ENCODE results near the gene SOS1.

DNA sequence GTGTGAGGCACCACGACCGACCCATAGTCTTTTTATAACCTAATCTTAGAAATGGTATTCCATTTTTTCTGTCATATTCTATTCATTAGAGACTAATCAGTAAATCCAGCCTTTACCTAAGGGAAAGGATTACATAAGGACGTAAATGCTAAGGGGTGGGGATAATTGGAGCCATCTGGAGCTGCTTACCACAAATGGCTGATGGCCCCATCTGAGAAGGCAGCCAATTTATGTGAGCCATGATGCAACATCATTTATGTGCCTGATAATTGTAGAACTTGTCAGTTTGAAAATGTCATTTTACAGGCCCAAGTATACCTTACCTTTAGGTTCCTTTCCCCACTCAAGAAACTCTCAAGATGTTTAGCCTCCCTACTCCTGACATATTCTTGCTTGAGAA, 187.2 kb downstream of the SOS1 start:
- TF ChIP-seq MXD4 (CRISPR knock-in tag; IDR thresholded peaks at IDR 0.05; ENCODE audit: borderline replicate concordance), result no peak
- TF ChIP-seq, protein P1, sequence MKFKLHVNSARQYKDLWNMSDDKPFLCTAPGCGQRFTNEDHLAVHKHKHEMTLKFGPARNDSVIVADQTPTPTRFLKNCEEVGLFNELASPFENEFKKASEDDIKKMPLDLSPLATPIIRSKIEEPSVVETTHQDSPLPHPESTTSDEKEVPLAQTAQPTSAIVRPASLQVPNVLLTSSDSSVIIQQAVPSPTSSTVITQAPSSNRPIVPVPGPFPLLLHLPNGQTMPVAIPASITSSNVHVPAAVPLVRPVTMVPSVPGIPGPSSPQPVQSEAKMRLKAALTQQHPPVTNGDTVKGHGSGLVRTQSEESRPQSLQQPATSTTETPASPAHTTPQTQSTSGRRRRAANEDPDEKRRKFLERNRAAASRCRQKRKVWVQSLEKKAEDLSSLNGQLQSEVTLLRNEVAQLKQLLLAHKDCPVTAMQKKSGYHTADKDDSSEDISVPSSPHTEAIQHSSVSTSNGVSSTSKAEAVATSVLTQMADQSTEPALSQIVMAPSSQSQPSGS (CRISPR knock-in tag; IDR thresholded peaks at IDR 0.05; ENCODE audit: borderline replicate concordance, low read depth), result no peak
- no peak for TF ChIP-seq OVOL2 (CRISPR knock-in tag; IDR thresholded peaks at IDR 0.05; ENCODE audit: borderline replicate concordance)
- TF ChIP-seq, protein P2, sequence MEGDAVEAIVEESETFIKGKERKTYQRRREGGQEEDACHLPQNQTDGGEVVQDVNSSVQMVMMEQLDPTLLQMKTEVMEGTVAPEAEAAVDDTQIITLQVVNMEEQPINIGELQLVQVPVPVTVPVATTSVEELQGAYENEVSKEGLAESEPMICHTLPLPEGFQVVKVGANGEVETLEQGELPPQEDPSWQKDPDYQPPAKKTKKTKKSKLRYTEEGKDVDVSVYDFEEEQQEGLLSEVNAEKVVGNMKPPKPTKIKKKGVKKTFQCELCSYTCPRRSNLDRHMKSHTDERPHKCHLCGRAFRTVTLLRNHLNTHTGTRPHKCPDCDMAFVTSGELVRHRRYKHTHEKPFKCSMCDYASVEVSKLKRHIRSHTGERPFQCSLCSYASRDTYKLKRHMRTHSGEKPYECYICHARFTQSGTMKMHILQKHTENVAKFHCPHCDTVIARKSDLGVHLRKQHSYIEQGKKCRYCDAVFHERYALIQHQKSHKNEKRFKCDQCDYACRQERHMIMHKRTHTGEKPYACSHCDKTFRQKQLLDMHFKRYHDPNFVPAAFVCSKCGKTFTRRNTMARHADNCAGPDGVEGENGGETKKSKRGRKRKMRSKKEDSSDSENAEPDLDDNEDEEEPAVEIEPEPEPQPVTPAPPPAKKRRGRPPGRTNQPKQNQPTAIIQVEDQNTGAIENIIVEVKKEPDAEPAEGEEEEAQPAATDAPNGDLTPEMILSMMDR (IDR thresholded peaks at IDR 0.05), result no peak
- TF ChIP-seq, protein P3, sequence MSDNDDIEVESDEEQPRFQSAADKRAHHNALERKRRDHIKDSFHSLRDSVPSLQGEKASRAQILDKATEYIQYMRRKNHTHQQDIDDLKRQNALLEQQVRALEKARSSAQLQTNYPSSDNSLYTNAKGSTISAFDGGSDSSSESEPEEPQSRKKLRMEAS (CRISPR knock-in tag; IDR thresholded peaks at IDR 0.05), result no peak

All from WTC11 (cell line).